Measurements from ENCODE around the gene LINC00237.

The LINC00237 gene

GRCh38 chr20:21125072-21125848, 19.1 kb upstream of the LINC00237 start:
- DNase-seq (ENCODE audit: low read depth) = no peak

GRCh38 chr20:21124190-21124589, 18.0 kb upstream of the LINC00237 start:
- no peak for DNase-seq (ENCODE audit: low read depth)

- DNase-seq (ENCODE audit: low read depth) = no peak
Measured at GRCh38 chr20:21118782-21119181, 12.6 kb upstream of the LINC00237 start.

GRCh38 chr20:21118138-21118537, 12.0 kb upstream of the LINC00237 start:
- DNase-seq (ENCODE audit: low read depth) = no peak

GRCh38 chr20:21117521-21117920, 11.4 kb upstream of the LINC00237 start:
- no peak for DNase-seq (ENCODE audit: low read depth)

GRCh38 chr20:21114584-21114983, 8.4 kb upstream of the LINC00237 start:
- no peak for DNase-seq (ENCODE audit: low read depth)

GRCh38 chr20:21113697-21114096, 7.5 kb upstream of the LINC00237 start:
- no peak for DNase-seq (ENCODE audit: low read depth)

GRCh38 chr20:21111416-21111815, 5.3 kb upstream of the LINC00237 start:
- no peak for DNase-seq (ENCODE audit: low read depth)

- DNase-seq (ENCODE audit: low read depth) = no peak
Measured at GRCh38 chr20:21110811-21111210, 4.7 kb upstream of the LINC00237 start.

- no peak for DNase-seq (ENCODE audit: low read depth)
Measured at GRCh38 chr20:21109144-21109543, 3.0 kb upstream of the LINC00237 start.

GRCh38 chr20:21105429-21106170, 558 bp downstream of the LINC00237 start:
- no peak for DNase-seq (ENCODE audit: low read depth)

- no peak for DNase-seq (ENCODE audit: low read depth)
Measured at GRCh38 chr20:21104921-21105320, 1.2 kb downstream of the LINC00237 start.

- DNase-seq (ENCODE audit: low read depth) = no peak
Measured at GRCh38 chr20:21104466-21104761, 1.7 kb downstream of the LINC00237 start.

- DNase-seq (ENCODE audit: low read depth) = no peak
Measured at GRCh38 chr20:21103582-21104465, 2.3 kb downstream of the LINC00237 start.

GRCh38 chr20:21102603-21103311, 3.4 kb downstream of the LINC00237 start:
- DNase-seq (ENCODE audit: low read depth) = no peak

GRCh38 chr20:21101932-21102575, 4.1 kb downstream of the LINC00237 start:
- no peak for DNase-seq (ENCODE audit: low read depth)

- no peak for DNase-seq (ENCODE audit: low read depth)
Measured at GRCh38 chr20:21101453-21101931, 4.7 kb downstream of the LINC00237 start.

- DNase-seq (ENCODE audit: low read depth) = no peak
Measured at GRCh38 chr20:21100578-21101452, 5.3 kb downstream of the LINC00237 start.

- no peak for DNase-seq (ENCODE audit: low read depth)
Measured at GRCh38 chr20:21099751-21100577, 6.2 kb downstream of the LINC00237 start.

Data from activated T-helper 1 cell treated with Interleukin-2 at 50 U/mL for 16 hours (primary cell).